Measurements from ENCODE around the gene TPPP2. TPM values are rescaled to one million over a fixed set of nuclear protein-coding genes. Genes with fewer than 3 reads are reported as not detected.

TPPP2 gene
- total RNA-seq, 1 donor from 2014 or later = not detected

GRCh38 chr14:21070610-21071224 is 40.7 kb downstream of the TPPP2 start:
- intact Hi-C loops (cut with DNase I) = no loop called here

DNA sequence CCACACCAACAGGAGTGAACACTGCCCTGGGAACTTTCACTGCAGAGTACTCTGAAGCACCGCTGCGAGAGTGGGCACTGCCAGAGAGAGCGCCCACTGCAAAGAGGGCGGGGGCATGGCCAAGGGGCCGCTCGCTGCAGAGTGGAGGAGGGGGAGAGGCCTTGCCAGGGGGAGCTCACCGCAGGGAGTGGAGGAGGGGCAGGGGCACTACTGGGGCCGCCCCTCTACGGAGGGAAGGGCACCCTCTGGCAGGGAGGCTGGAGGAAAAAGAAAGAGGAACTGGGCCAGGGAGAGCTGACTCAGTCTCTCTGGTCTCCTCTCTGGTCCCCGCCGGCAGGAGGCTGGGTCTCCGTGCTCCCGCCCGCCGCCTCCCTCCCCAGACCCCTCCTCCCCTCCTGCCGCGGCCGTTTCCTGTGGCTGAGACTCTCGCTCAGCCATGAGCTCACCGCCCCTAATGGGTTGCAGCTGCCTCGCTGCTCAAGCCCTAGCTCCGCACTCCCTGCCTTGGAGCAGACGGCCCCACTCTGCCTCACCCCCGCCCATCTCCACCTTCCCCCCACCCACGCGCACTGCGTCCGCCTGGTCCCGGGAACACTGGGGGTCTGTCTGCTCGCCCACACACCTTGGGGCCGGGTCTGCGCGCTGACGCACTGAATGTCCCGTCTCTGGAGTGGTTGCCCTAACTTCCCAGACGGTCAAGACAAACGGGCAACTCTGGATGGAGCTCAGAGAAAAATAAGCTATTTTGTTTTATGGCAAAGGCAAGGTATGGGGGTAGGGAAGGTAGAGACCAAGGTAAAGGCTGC is 41.4 kb downstream of the TPPP2 start:
- Histone ChIP-seq H3K4me3 (peak overlapping the region; percentile 71 to 73), H3K27ac (peak overlapping the region; percentile 95), H3K9me3 (no peaks in the 10 kb centered on the region), H3K27me3 (no peaks in the 10 kb centered on the region), H3K36me3 (peaks cover 0 to 23% of the 10 kb centered on the region in 2 donors), H3K4me1 (peaks cover 61% of the 10 kb centered on the region)
- intact Hi-C loops (cut with DNase I) = no loop called here
- DNase-seq (ENCODE audit: extremely low spot score in 2 of 2) = peak in 1 of 2 donors; percentile 93
- TF ChIP-seq POLR2A (IDR thresholded peaks at IDR 0.05) (peak in 1 of 2 donors; percentile 43), CTCF (IDR thresholded peaks at IDR 0.05) (no peak), POLR2AphosphoS5 (IDR thresholded peaks at IDR 0.05; ENCODE audit: insufficient read depth in 1 of 2, low read depth in 1 of 2) (peak in 1 of 2 donors; percentile 79)

More at GRCh38 chr14:21070610-21071224, 40.7 kb downstream of the TPPP2 start:
- H3K4me1 ChIP-seq = peaks cover 61% of the 10 kb centered on the region
- H3K36me3 ChIP-seq = peaks cover 0 to 16% of the 10 kb centered on the region in 2 donors
- TF ChIP-seq POLR2A (IDR thresholded peaks at IDR 0.05) (no peak), POLR2AphosphoS5 (IDR thresholded peaks at IDR 0.05; ENCODE audit: insufficient read depth in 1 of 2, low read depth in 1 of 2) (no peak), CTCF (IDR thresholded peaks at IDR 0.05) (no peak)
- H3K27me3 ChIP-seq = no peaks in the 10 kb centered on the region
- H3K9me3 ChIP-seq = no peaks in the 10 kb centered on the region
- H3K27ac ChIP-seq = peak overlapping the region; percentile 95
- H3K4me3 ChIP-seq = peak overlapping the region; percentile 71 to 73
- DNase-seq (ENCODE audit: extremely low spot score in 2 of 2) = no peak

GRCh38 chr14:21072031-21072473 is 42.0 kb downstream of the TPPP2 start:
- no peaks in the 10 kb centered on the region for H3K9me3 ChIP-seq
- H3K4me1 ChIP-seq = peaks cover 61% of the 10 kb centered on the region
- intact Hi-C loops (cut with DNase I) = no loop called here
- H3K27me3 ChIP-seq = no peaks in the 10 kb centered on the region
- peak overlapping the region; percentile 71 to 73 for H3K4me3 ChIP-seq
- TF ChIP-seq POLR2AphosphoS5 (IDR thresholded peaks at IDR 0.05; ENCODE audit: insufficient read depth in 1 of 2, low read depth in 1 of 2) = peak in 1 of 2 donors; percentile 18
- peak in 1 of 2 donors; percentile 32 for TF ChIP-seq POLR2A (IDR thresholded peaks at IDR 0.05)
- no peak for TF ChIP-seq CTCF (IDR thresholded peaks at IDR 0.05)
- H3K27ac ChIP-seq = peak overlapping the region; percentile 95
- no peak for DNase-seq (ENCODE audit: extremely low spot score in 2 of 2)
- peaks cover 0 to 29% of the 10 kb centered on the region in 2 donors for H3K36me3 ChIP-seq

DNA sequence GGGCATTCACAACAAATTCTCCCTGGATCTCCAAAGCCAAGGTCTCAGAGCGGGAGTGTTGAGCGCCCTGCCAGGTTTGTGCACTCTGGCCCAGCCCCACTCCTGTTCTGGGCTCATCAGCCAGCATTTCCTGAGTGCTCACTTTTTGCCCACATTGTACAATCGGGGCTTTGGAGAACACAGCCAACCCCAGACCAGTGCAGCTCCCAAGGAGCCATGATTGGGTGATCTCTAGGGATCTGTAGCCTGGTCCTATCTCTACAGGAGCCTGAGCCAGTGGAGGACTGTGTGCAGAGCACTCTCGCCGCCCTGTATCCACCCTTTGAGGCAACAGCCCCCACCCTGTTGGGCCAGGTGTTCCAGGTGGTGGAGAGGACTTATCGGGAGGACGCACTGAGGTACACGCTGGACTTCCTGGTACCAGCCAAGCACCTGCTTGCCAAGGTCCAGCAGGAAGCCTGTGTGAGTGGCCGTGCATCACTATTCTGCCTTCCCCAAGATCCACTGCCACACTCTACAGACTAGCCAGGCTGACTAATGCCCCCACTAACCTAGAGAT is 42.8 kb downstream of the TPPP2 start:
- H3K9me3 ChIP-seq = no peaks in the 10 kb centered on the region
- peak overlapping the region; percentile 95 for H3K27ac ChIP-seq
- no peak for DNase-seq (ENCODE audit: extremely low spot score in 2 of 2)
- intact Hi-C loops (cut with DNase I) = no loop called here
- peaks cover 0 to 32% of the 10 kb centered on the region in 2 donors for H3K36me3 ChIP-seq
- peaks cover 61% of the 10 kb centered on the region for H3K4me1 ChIP-seq
- TF ChIP-seq POLR2AphosphoS5 (IDR thresholded peaks at IDR 0.05; ENCODE audit: insufficient read depth in 1 of 2, low read depth in 1 of 2) (no peak), POLR2A (IDR thresholded peaks at IDR 0.05) (no peak), CTCF (IDR thresholded peaks at IDR 0.05) (no peak)
- H3K4me3 ChIP-seq = no peak overlapping the region
- H3K27me3 ChIP-seq = no peaks in the 10 kb centered on the region
